HG03196 (cell line): ENCODE measurements around the gene NUP35.

Source experiments
- ATAC-seq: cut with Tn5 transposase; IDR thresholded peaks from one replicate; pipeline ENCODE4 v1.9.1; 2021; ENCODE audit not compliant: unreplicated experiment

The NUP35 gene

GRCh38 chr2:183209395-183210028 lies 85.3 kb downstream of the NUP35 start:
- ATAC-seq, result no peak
